Rectal smooth muscle tissue (tissue), 1 donor: ENCODE results near the gene TSFM.
"Not testable (repeated sequence)": the region's sequence is repeated elsewhere in the genome, so short reads cannot be mapped to it uniquely, and the experiment has no call there.

Experiments used
- H3K27ac ChIP-seq: one replicate; pipeline ENCODE4 v1.7.0; 2013; ENCODE audit warnings: low read depth, low read length, inconsistent platforms
- H3K27me3 ChIP-seq: one replicate; pipeline ENCODE4 v1.7.0; 2013; ENCODE audit warnings: low read length; ENCODE audit not compliant: control insufficient read depth, insufficient read depth
- H3K36me3 ChIP-seq: one replicate; pipeline ENCODE4 v1.7.0; 2013; ENCODE audit warnings: low read length; ENCODE audit not compliant: control insufficient read depth, insufficient read depth
- H3K4me1 ChIP-seq: one replicate; pipeline ENCODE4 v1.7.0; 2013; ENCODE audit warnings: low read length; ENCODE audit not compliant: control insufficient read depth, insufficient read depth
- H3K4me3 ChIP-seq: one replicate; pipeline ENCODE4 v1.7.0; 2013; ENCODE audit warnings: low read length
- H3K9ac ChIP-seq: one replicate; pipeline ENCODE4 v1.7.0; 2013; ENCODE audit warnings: low read length

TSFM gene

GRCh38 chr12:57770734-57771133, 11.9 kb upstream of the TSFM start:
- Histone ChIP-seq H3K36me3 (peaks cover 4% of the 10 kb centered on the region), H3K4me1 (peaks cover 9% of the 10 kb centered on the region)

GRCh38 chr12:57771236-57771872, 11.2 kb upstream of the TSFM start:
- Histone ChIP-seq H3K9ac (peak overlapping the region; percentile 42), H3K4me1 (peaks cover 8% of the 10 kb centered on the region), H3K36me3 (peaks cover 4% of the 10 kb centered on the region), H3K4me3 (peak overlapping the region; percentile 100), H3K27ac (peak overlapping the region; percentile 94), H3K27me3 (peaks cover 4% of the 10 kb centered on the region)

More at GRCh38 chr12:57770734-57771133, 11.9 kb upstream of the TSFM start:
- Histone ChIP-seq H3K27me3 (peaks cover 7% of the 10 kb centered on the region), H3K27ac (no peak overlapping the region), H3K9ac (no peak overlapping the region), H3K4me3 (no peak overlapping the region)

GRCh38 chr12:57771873-57772428, 10.6 kb upstream of the TSFM start, which contains the start of gene METTL1:
TSS of gene METTL1 (minus strand) at chr12:57772105. CDS start at chr12:57772083, 22 bp downstream.
- Histone ChIP-seq H3K36me3 (peaks cover 4% of the 10 kb centered on the region), H3K4me1 (peaks cover 3% of the 10 kb centered on the region), H3K4me3 (peak within 1 kb of the TSS; percentile 100), H3K27me3 (no peaks in the 10 kb centered on the region), H3K9ac (peak within 1 kb of the TSS; percentile 89), H3K27ac (peak within 1 kb of the TSS; percentile 94)

GRCh38 chr12:57772429-57773322, 9.9 kb upstream of the TSFM start, which contains the start of gene EEF1AKMT3:
TSS of gene EEF1AKMT3 (plus strand) at chr12:57772614. CDS start at chr12:57772725, 111 bp downstream.
- peak within 1 kb of the TSS; percentile 89 for H3K9ac ChIP-seq

GRCh38 chr12:57774634-57775033, 8.0 kb upstream of the TSFM start:
- H3K4me1 ChIP-seq, H3K4me3 ChIP-seq, H3K27me3 ChIP-seq, H3K9ac ChIP-seq, H3K27ac ChIP-seq, H3K36me3 ChIP-seq: not testable (repeated sequence)

More at GRCh38 chr12:57772429-57773322, 9.9 kb upstream of the TSFM start, which contains the start of gene EEF1AKMT3:
- H3K27me3 ChIP-seq: no peaks in the 10 kb centered on the region
- H3K4me1 ChIP-seq: peaks cover 3% of the 10 kb centered on the region
- peak within 1 kb of the TSS; percentile 100 for H3K4me3 ChIP-seq
- H3K27ac ChIP-seq: peak within 1 kb of the TSS; percentile 94
- peaks cover 4% of the 10 kb centered on the region for H3K36me3 ChIP-seq

- no peaks in the 10 kb centered on the region for H3K27me3 ChIP-seq
- H3K27ac ChIP-seq: no peak overlapping the region
- H3K9ac ChIP-seq: no peak overlapping the region
- no peaks in the 10 kb centered on the region for H3K36me3 ChIP-seq
- no peak overlapping the region for H3K4me3 ChIP-seq
- H3K4me1 ChIP-seq: peaks cover 3% of the 10 kb centered on the region
These were observed 7.5 kb upstream of the TSFM start for GRCh38 chr12:57775044-57775443.

- no peaks in the 10 kb centered on the region for H3K27me3 ChIP-seq
These were observed 6.9 kb upstream of the TSFM start for GRCh38 chr12:57775563-57776246.

GRCh38 chr12:57776247-57776587, 6.4 kb upstream of the TSFM start:
- Histone ChIP-seq H3K27me3 (no peaks in the 10 kb centered on the region), H3K9ac (no peak overlapping the region), H3K4me1 (peaks cover 2% of the 10 kb centered on the region), H3K27ac (no peak overlapping the region), H3K36me3 (peaks cover 3% of the 10 kb centered on the region), H3K4me3 (no peak overlapping the region)

More at GRCh38 chr12:57775563-57776246, 6.9 kb upstream of the TSFM start:
- peaks cover 3% of the 10 kb centered on the region for H3K4me1 ChIP-seq
- H3K27ac ChIP-seq: no peak overlapping the region
- no peak overlapping the region for H3K9ac ChIP-seq
- H3K36me3 ChIP-seq: peaks cover 3% of the 10 kb centered on the region
- no peak overlapping the region for H3K4me3 ChIP-seq

GRCh38 chr12:57777367-57777766, 5.2 kb upstream of the TSFM start:
- Histone ChIP-seq H3K36me3 (peaks cover 3% of the 10 kb centered on the region), H3K27ac (no peak overlapping the region), H3K4me3 (no peak overlapping the region), H3K4me1 (no peaks in the 10 kb centered on the region), H3K27me3 (no peaks in the 10 kb centered on the region), H3K9ac (no peak overlapping the region)

- H3K27me3 ChIP-seq: no peaks in the 10 kb centered on the region
- H3K9ac ChIP-seq: no peak overlapping the region
- H3K4me1 ChIP-seq: no peaks in the 10 kb centered on the region
- H3K36me3 ChIP-seq: peaks cover 3% of the 10 kb centered on the region
- no peak overlapping the region for H3K27ac ChIP-seq
- H3K4me3 ChIP-seq: no peak overlapping the region
These were observed 4.7 kb upstream of the TSFM start for GRCh38 chr12:57777911-57778310.

GRCh38 chr12:57779736-57780135, 2.9 kb upstream of the TSFM start:
- peaks cover 3% of the 10 kb centered on the region for H3K4me1 ChIP-seq
- H3K4me3 ChIP-seq: no peak overlapping the region
- H3K27me3 ChIP-seq: no peaks in the 10 kb centered on the region
- H3K9ac ChIP-seq: no peak overlapping the region
- peaks cover 3% of the 10 kb centered on the region for H3K36me3 ChIP-seq
- no peak overlapping the region for H3K27ac ChIP-seq
